Fibroblast of skin of back (primary cell): ENCODE results near the gene RGS19.

Source experiments
- DNase-seq: peaks from one replicate; pipeline ENCODE4 v3.0.0-alpha.2; 2013

Gene RGS19

DNA sequence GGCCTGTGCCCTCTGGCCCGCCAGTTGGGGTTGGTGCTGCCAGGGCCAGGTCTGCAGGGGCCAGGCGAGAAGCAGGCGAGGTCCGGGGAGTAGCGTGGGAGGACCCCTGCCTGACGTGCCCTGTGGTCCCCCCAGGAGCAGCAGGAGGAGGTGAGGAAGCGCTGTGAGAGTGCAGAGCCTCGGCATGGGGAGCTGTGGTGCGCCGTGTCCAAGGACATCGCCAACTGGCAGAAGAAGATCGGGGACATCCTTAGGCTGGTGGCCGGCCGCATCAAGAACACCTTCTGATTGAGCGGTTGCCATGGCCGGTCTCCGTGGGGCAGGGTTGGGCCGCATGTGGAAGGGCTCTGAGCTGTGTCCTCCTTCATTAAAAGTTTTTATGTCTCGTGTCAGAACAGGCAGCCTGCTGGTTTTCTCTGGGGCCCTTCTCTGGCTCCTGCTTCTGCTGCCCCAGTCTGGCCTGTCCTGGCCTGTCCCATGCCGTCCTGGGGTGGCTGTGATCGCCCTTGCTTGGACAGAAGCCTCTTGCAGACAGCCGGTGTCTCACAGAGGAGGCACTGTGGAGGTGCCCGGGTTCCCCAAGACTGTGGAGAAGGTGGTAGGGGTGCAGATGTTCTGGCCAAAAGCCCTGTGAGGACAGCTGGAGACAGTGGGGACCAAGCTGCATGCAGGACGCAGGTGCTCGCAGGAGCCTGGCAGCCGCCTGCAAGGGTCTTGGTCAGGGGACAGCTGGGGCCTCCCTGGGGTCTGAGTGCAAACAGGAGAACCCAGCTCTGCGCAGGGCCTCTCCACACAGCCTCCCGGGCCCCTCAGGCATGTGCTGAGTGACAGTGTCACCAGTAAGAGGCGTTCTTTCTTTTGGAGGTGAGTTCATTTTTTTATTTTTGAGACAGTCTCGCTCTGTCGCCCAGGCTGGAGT lies 46.4 kb downstream of the RGS19 start:
- no peak for DNase-seq

DNA sequence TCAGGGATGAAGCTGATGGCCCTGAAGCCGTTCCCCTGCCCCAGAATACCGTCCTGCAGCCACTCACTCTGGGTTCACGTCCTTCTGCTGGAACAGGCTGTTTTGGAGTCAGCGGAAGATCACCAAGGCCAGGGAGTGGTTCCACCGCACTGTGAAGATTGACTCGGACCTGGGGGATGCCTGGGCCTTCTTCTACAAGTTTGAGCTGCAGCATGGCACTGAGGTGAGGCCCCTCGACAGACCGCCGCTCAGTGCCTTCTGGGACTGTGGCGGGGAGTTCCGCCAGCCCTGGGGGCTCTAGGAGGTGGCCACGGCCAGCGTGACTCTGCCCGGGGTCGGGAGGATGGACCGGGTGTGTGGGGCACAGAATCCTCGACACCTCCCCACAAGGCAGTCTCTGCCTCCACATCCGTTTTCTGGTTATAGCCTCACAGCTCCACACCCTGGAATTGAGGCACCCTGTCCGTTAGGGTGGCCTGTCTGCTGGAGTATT lies 47.5 kb downstream of the RGS19 start:
- DNase-seq = no peak

GRCh38 chr20:64030371-64031134 lies 48.8 kb downstream of the RGS19 start:
- DNase-seq = no peak

- DNase-seq = no peak
These were observed 49.8 kb downstream of the RGS19 start for GRCh38 chr20:64029293-64030117.

DNA sequence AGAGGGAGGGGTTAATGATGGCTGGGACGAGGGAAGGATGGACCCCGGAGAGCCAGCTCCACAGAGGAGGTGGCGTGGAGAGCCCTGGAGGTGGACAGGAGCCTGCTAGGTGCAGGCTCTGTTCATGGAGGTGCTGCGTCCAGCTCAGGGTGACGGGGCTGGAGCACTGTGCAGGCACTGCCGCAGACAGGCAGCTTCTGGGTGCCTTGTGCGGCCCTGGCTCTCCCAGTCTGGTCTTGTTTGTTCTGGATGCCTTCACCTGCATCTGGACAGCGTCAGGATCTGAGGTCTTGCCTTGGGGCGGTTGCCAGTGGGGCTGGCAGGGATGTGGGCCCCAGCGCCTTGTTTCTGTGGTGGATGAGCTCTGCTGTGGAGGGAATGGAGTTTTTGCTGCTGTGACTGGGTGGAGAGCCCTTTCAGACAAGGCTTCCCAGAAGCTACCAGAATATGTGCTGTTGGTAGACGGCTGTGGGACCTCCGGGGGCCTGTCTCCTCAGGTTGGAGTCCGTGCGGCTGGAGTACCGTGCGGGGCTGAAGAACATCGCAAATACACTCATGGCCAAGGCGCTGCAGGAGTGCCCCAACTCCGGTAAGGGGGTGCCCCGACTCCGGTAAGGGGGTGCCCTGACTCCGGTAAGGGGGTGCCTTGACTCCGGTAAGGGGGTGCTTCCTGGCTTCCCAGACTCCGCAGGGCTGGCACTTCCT lies 51.2 kb downstream of the RGS19 start:
- DNase-seq = no peak

DNA sequence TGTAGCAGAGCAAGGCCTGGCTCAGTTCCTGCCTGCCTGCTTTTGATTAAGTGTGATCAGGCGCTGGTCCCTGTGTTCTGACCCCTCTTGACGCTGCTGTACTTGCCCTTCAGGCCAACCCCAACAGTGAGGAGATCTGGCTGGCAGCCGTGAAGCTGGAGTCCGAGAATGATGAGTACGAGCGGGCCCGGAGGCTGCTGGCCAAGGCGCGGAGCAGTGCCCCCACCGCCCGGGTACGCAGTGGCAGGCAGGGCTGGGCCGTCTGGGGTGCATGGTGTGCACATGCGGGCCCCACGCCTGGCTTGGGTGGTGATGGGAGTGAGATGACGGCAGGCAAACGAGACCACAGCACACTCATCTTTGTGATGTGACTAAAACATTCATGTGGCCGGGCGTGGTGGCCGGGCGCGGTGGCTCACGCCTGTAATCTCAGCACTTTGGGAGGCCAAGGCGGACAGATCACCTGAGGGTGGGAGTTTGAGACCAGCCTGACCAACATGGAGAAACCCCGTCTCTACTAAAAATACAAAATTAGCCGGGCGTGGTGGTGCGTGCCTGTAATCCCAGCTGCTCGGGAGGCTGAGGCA lies 53.4 kb downstream of the RGS19 start:
- no peak for DNase-seq

- no peak for DNase-seq
These were observed 54.1 kb downstream of the RGS19 start for GRCh38 chr20:64025101-64025825.

GRCh38 chr20:64024141-64024990 lies 55.0 kb downstream of the RGS19 start:
- DNase-seq = no peak

DNA sequence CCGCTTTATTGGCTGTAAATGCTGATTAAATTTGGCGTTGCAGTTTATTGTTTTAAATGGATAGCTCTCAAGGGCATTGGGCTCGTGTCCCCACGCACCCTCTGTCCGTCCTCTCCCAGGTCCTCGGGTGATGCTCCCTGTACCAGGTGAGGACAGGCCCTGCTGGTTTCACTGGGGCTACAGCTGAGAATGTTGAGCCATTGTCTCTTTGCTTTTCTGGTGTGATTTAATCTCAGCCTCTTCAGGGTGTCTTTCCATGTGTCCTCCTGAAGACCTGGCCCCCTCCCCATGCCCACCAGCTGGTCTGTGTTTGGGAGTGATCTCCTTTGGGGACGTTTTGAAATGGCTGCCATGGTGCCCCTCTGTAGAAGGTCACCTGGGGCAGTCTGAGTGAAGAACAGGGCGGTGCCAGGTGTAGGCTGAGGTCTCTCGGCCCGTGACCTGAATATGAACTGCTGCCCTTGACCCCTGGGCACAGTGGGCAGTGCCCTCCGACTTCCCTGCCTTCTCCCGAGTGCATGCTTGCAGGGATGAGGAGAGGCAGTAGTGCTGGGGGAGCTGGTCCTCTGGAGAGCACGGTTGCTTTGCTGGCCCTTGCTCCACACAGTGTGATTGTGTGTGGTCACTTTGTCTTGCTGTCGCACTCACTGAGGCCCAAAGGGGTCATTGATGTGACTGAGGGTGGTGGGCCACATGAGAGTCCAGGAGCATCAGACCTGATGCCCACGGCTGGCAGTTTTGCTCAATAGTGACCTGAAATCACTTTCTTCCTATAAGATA lies 55.8 kb downstream of the RGS19 start:
- no peak for DNase-seq
